ENCODE measurements around the gene ADGRF3.

DNA sequence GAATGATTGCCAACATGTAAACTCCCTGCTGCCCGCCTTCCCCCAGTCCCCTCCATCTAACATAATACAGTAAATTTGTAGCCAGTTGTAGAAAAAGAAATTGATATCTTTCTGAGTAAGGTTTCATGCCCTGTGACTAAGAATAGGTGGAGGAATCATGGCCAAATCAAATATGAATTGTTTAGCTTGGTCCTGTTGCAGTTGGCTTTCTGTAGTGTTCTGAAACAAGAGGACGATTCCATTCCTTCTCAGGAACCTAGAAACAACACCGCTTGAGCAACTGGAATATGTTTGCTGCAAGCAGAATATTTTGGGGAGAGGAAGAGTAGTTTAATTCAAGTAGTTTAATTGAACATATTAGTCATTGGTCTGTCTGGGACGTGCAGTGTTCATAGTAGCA, 48.1 kb upstream of the ADGRF3 start:
- TF ChIP-seq EZH2 (conservative IDR thresholded peaks at IDR 0.05; ENCODE audit: low read depth, low read length) (no peak), CHD2 (IDR thresholded peaks at IDR 0.05; ENCODE audit: low read depth, low read length) (no peak)
